Loucy (cell line): ENCODE results near the gene CACNA1D.

Source experiments
- H2AFZ ChIP-seq: fragments of 200-600 bp; sonication (generic); 2 replicates; pipeline ENCODE4 v1.6.0; 2016; ENCODE audit warnings: antibody characterized with exemption, mild to moderate bottlenecking, low read length, moderate library complexity
- H3F3A ChIP-seq: fragments of 200-600 bp; 2 replicates; pipeline ENCODE4 v1.6.0; 2016; ENCODE audit warnings: antibody characterized with exemption, low read depth, mild to moderate bottlenecking
- H3K27me3 ChIP-seq: fragments of 200-600 bp; sonication (generic); 2 replicates; pipeline ENCODE4 v1.6.1; 2014; ENCODE audit warnings: low read length, mild to moderate bottlenecking; ENCODE audit not compliant: insufficient read depth, poor library complexity, severe bottlenecking
- H3K36me3 ChIP-seq: fragments of 200-600 bp; sonication (generic); 2 replicates; pipeline ENCODE4 v1.6.1; 2016; ENCODE audit warnings: low read length; ENCODE audit not compliant: insufficient read depth
- H3K4me1 ChIP-seq: fragments of 200-600 bp; sonication (generic); 2 replicates; pipeline ENCODE4 v1.5.1; 2014; ENCODE audit warnings: low read length, mild to moderate bottlenecking; ENCODE audit not compliant: insufficient read depth, poor library complexity, severe bottlenecking
- H3K4me2 ChIP-seq: fragments of 200-600 bp; sonication (generic); 2 replicates; pipeline ENCODE4 v1.6.0; 2014; ENCODE audit warnings: antibody characterized with exemption, low read length, low read depth, mild to moderate bottlenecking; ENCODE audit not compliant: poor library complexity, severe bottlenecking
- H3K4me3 ChIP-seq: fragments of 200-600 bp; sonication (generic); 2 replicates; pipeline ENCODE4 v1.5.1; 2014; ENCODE audit warnings: low read length, mild to moderate bottlenecking, mixed read lengths; ENCODE audit not compliant: poor library complexity, severe bottlenecking
- H3K79me2 ChIP-seq: fragments of 200-600 bp; sonication (generic); 2 replicates; pipeline ENCODE4 v1.6.1; 2014; ENCODE audit warnings: low read length; ENCODE audit not compliant: insufficient read depth
- H3K9ac ChIP-seq: fragments of 200-600 bp; sonication (generic); 2 replicates; pipeline ENCODE4 v1.6.0; 2014; ENCODE audit warnings: mild to moderate bottlenecking, low read depth, low read length, moderate library complexity; ENCODE audit not compliant: poor library complexity, severe bottlenecking
- H3K9me2 ChIP-seq: fragments of 200-600 bp; sonication (generic); replicated peaks from 2 replicates; pipeline ENCODE4 v1.6.1; 2016; ENCODE audit warnings: low read depth, low read length, mixed read lengths
- H3K9me3 ChIP-seq: fragments of 200-600 bp; sonication (generic); 2 replicates; pipeline ENCODE4 v1.6.1; 2014; ENCODE audit warnings: mild to moderate bottlenecking, antibody characterized with exemption, low read length, low read depth; ENCODE audit not compliant: insufficient read depth
- H4K20me1 ChIP-seq: fragments of 200-600 bp; sonication (generic); 2 replicates; pipeline ENCODE4 v1.6.0; 2014; ENCODE audit warnings: antibody characterized with exemption, low read length, mild to moderate bottlenecking; ENCODE audit not compliant: insufficient read depth, poor library complexity, severe bottlenecking
- EZH2phosphoT487 ChIP-seq: fragments of 200-600 bp; IDR thresholded peaks from 2 replicates; pipeline ENCODE4 v1.6.1; 2018; ENCODE audit warnings: antibody characterized with exemption, mild to moderate bottlenecking, moderate library complexity, borderline replicate concordance
- TF ChIP-seq, protein P1 (sequence below): fragments of 200-600 bp; sonication (generic); conservative IDR thresholded peaks from 2 replicates; pipeline ENCODE4 v1.5.1; 2014; ENCODE audit warnings: mild to moderate bottlenecking, antibody characterized with exemption, low read length

The CACNA1D gene

DNA sequence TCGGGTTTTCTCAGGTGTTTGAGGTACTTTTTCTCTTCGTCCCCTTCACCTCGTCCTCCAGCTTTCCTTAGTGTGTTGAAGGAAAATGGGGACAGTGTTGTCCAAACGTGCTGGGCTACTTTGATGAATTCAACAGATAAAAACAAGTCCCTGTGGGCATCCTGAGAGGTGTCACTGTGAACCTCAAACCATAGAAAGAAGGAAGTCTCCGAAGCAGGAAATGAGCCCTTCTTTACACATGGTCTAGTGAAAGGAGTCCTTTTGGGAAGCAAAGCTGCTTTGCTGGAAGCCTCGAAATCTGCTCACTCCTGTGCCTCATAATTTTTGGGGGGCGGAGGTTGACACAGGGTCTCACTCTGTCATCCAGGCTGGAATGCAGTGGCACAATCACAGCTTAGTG lies 362.6 kb downstream of the CACNA1D start:
- Histone ChIP-seq H3K4me3 (no peak overlapping the region), H3K4me2 (no peak overlapping the region)
- TF ChIP-seq EZH2phosphoT487: no peak
- TF ChIP-seq, protein P1, sequence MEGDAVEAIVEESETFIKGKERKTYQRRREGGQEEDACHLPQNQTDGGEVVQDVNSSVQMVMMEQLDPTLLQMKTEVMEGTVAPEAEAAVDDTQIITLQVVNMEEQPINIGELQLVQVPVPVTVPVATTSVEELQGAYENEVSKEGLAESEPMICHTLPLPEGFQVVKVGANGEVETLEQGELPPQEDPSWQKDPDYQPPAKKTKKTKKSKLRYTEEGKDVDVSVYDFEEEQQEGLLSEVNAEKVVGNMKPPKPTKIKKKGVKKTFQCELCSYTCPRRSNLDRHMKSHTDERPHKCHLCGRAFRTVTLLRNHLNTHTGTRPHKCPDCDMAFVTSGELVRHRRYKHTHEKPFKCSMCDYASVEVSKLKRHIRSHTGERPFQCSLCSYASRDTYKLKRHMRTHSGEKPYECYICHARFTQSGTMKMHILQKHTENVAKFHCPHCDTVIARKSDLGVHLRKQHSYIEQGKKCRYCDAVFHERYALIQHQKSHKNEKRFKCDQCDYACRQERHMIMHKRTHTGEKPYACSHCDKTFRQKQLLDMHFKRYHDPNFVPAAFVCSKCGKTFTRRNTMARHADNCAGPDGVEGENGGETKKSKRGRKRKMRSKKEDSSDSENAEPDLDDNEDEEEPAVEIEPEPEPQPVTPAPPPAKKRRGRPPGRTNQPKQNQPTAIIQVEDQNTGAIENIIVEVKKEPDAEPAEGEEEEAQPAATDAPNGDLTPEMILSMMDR: no peak

DNA sequence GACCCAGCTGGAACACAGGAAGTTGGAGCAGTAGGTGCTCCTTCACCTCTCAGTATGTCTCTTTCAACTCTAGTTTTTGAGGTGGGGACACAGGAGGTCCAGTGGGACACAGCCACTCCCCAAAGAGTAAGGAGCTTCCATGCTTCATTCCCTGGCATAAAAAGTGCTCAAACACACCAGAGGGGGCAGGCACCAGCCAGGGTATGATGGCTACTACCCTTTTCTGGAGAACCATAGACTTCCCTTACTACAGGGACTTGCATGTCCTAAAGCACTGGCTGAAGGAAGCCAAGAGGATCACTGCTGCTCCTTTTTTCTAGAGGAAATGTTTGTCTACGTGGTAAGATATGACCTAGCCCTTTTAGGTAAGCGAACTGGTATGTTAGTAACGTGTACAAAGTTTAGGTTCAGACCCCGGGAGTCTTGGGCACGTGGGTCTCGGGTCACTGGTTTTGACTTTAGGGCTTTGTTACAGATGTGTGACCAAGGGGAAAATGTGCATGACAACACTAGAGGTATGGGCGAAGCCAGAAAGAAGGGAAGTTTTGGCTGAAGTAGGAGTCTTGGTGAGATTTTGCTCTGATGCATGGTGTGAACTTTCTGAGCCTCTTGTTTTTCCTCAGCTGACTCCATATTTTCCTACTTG lies 363.8 kb downstream of the CACNA1D start:
- Histone ChIP-seq H2AFZ (no peak overlapping the region), H3K9me2 (no peaks in the 10 kb centered on the region), H3K79me2 (no peaks in the 10 kb centered on the region), H3K27me3 (no peaks in the 10 kb centered on the region), H3K9me3 (no peaks in the 10 kb centered on the region), H4K20me1 (no peaks in the 10 kb centered on the region), H3K4me2 (no peak overlapping the region), H3F3A (no peaks in the 10 kb centered on the region), H3K9ac (no peak overlapping the region), H3K4me3 (no peak overlapping the region), H3K36me3 (no peaks in the 10 kb centered on the region; the same call in 1 of the 2 replicates), H3K4me1 (no peaks in the 10 kb centered on the region)
- no peak for TF ChIP-seq EZH2phosphoT487
- TF ChIP-seq, protein P1: no peak

More for the DNA sequence above, 362.6 kb downstream of the CACNA1D start:
- H3K9me3 ChIP-seq: no peaks in the 10 kb centered on the region
- no peak overlapping the region for H3K9ac ChIP-seq
- H3K9me2 ChIP-seq: no peaks in the 10 kb centered on the region
- no peaks in the 10 kb centered on the region for H3K27me3 ChIP-seq
- no peaks in the 10 kb centered on the region for H3F3A ChIP-seq
- no peaks in the 10 kb centered on the region for H3K4me1 ChIP-seq
- H4K20me1 ChIP-seq: no peaks in the 10 kb centered on the region
- no peaks in the 10 kb centered on the region for H3K79me2 ChIP-seq
- H2AFZ ChIP-seq: no peak overlapping the region
- H3K36me3 ChIP-seq: no peaks in the 10 kb centered on the region

DNA sequence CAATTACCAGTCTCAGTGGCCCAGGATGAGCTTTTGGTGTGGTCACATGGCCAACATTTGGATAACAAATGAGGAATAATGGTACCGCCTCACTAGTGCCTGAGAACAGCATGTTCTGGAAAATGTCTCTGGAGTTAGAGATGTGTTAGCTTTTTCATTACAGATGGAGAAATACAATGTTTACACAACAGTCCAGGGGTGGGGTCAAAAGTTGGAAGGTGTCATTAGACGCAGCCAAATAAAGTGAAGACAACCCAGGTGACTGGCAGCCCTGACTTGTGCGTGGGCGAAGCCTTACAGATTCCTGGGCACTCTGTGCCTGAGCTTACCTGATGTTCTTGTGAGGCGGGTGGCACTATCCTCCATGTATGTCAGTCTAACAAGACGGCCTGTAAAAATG lies 364.8 kb downstream of the CACNA1D start:
- Histone ChIP-seq H3K9ac (no peak overlapping the region), H3K79me2 (no peaks in the 10 kb centered on the region), H3K9me3 (no peaks in the 10 kb centered on the region), H3K36me3 (peaks cover 8% of the 10 kb centered on the region; the same call in 1 of the 2 replicates), H3K4me3 (no peak overlapping the region), H3K4me1 (no peaks in the 10 kb centered on the region), H3K4me2 (no peak overlapping the region), H3F3A (no peaks in the 10 kb centered on the region), H3K9me2 (no peaks in the 10 kb centered on the region), H3K27me3 (no peaks in the 10 kb centered on the region), H2AFZ (no peak overlapping the region), H4K20me1 (no peaks in the 10 kb centered on the region)
- TF ChIP-seq, protein P1: no peak
- TF ChIP-seq EZH2phosphoT487: no peak
